HCT116 (cell line): ENCODE measurements around the gene UBR2.

Experiments used
- CEBPB ChIP-seq: IDR thresholded peaks from 2 replicates; pipeline ENCODE4 v1.6.1; 2012; ENCODE audit warnings: low read depth
- ELF1 ChIP-seq: IDR thresholded peaks from 2 replicates; pipeline ENCODE4 v1.6.1; 2012; ENCODE audit warnings: low read depth, borderline replicate concordance
- FOSL1 ChIP-seq: IDR thresholded peaks from 2 replicates; pipeline ENCODE4 v1.6.1; 2012; ENCODE audit warnings: low read depth
- POLR2A ChIP-seq: IDR thresholded peaks from 2 replicates; pipeline ENCODE4 v1.7.0; 2011; ENCODE audit warnings: borderline replicate concordance; ENCODE audit not compliant: insufficient read depth, insufficient read length; ENCODE audit errors: extremely low read depth
- POLR2AphosphoS5 ChIP-seq: IDR thresholded peaks from 2 replicates; pipeline ENCODE4 v1.6.1; 2011; ENCODE audit warnings: mild to moderate bottlenecking, low read depth, low read length, moderate library complexity
- SP1 ChIP-seq: IDR thresholded peaks from 2 replicates; pipeline ENCODE4 v1.6.1; 2012; ENCODE audit warnings: low read depth
- YY1 ChIP-seq: IDR thresholded peaks from 2 replicates; pipeline ENCODE4 v1.6.1; 2011; ENCODE audit warnings: low read length, low read depth, moderate library complexity, mild to moderate bottlenecking; ENCODE audit not compliant: insufficient replicate concordance; ENCODE audit errors: extremely low read depth
- TF ChIP-seq, protein P1 (sequence below): IDR thresholded peaks from 2 replicates; pipeline ENCODE4 v1.6.1; 2012; ENCODE audit warnings: low read depth
- TF ChIP-seq, protein P2 (sequence below), 3 experiments: fragments of 200-600 bp in 1 of 3; sonication (generic) in 1 of 3; IDR thresholded peaks in 2 of 3; conservative IDR thresholded peaks in 1 of 3; 2 replicates each; pipeline ENCODE4 v1.5.1; 2012 to 2017; ENCODE audit warnings: low read depth in 2 of 3, low read length in 2 of 3, antibody characterized with exemption in 1 of 3, borderline replicate concordance in 1 of 3, control low read depth in 1 of 3, mild to moderate bottlenecking in 1 of 3, mixed read lengths in 1 of 3, mixed run types in 1 of 3, moderate library complexity in 1 of 3; ENCODE audit not compliant: insufficient read depth in 1 of 3
- TF ChIP-seq, protein P3 (sequence below): IDR thresholded peaks from 2 replicates; pipeline ENCODE4 v1.6.1; 2012
- TF ChIP-seq, protein P4 (sequence below): IDR thresholded peaks from 2 replicates; pipeline ENCODE4 v1.6.1; 2012

DNA sequence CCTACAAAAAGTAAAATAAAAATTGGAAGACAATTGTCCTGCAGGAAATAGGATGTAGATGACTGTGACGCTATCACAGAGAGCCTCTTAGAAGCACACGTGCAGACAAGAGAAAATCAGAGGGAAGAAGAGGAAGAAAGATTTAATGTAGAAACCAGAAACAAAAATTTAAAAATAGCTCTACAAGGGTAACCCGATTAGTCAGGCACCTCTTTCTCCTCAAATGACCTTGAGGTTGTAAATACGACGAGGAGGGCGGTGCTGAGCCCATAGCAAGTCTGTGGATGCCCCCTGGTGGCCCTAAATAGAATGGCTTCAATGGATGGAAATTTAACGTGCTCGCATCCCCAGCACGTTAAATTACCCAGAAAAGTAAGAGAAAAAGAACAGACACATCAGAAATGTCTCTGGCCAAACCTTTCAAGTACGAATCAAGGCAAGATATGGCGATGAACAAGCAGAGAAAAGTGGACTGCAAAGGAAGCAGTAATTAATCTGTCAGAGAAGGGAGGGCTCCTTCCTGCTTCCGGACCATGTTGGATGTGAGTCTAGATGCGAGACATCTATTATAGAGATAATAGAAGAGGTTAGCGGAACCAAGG lies 162.8 kb downstream of the UBR2 start:
- TF ChIP-seq SP1 (no peak), YY1 (peak; percentile 10), FOSL1 (no peak), POLR2AphosphoS5 (no peak), POLR2A (no peak), CEBPB (no peak), ELF1 (no peak)
- TF ChIP-seq, protein P1, sequence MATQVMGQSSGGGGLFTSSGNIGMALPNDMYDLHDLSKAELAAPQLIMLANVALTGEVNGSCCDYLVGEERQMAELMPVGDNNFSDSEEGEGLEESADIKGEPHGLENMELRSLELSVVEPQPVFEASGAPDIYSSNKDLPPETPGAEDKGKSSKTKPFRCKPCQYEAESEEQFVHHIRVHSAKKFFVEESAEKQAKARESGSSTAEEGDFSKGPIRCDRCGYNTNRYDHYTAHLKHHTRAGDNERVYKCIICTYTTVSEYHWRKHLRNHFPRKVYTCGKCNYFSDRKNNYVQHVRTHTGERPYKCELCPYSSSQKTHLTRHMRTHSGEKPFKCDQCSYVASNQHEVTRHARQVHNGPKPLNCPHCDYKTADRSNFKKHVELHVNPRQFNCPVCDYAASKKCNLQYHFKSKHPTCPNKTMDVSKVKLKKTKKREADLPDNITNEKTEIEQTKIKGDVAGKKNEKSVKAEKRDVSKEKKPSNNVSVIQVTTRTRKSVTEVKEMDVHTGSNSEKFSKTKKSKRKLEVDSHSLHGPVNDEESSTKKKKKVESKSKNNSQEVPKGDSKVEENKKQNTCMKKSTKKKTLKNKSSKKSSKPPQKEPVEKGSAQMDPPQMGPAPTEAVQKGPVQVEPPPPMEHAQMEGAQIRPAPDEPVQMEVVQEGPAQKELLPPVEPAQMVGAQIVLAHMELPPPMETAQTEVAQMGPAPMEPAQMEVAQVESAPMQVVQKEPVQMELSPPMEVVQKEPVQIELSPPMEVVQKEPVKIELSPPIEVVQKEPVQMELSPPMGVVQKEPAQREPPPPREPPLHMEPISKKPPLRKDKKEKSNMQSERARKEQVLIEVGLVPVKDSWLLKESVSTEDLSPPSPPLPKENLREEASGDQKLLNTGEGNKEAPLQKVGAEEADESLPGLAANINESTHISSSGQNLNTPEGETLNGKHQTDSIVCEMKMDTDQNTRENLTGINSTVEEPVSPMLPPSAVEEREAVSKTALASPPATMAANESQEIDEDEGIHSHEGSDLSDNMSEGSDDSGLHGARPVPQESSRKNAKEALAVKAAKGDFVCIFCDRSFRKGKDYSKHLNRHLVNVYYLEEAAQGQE: no peak
- TF ChIP-seq, protein P2, sequence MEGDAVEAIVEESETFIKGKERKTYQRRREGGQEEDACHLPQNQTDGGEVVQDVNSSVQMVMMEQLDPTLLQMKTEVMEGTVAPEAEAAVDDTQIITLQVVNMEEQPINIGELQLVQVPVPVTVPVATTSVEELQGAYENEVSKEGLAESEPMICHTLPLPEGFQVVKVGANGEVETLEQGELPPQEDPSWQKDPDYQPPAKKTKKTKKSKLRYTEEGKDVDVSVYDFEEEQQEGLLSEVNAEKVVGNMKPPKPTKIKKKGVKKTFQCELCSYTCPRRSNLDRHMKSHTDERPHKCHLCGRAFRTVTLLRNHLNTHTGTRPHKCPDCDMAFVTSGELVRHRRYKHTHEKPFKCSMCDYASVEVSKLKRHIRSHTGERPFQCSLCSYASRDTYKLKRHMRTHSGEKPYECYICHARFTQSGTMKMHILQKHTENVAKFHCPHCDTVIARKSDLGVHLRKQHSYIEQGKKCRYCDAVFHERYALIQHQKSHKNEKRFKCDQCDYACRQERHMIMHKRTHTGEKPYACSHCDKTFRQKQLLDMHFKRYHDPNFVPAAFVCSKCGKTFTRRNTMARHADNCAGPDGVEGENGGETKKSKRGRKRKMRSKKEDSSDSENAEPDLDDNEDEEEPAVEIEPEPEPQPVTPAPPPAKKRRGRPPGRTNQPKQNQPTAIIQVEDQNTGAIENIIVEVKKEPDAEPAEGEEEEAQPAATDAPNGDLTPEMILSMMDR (IDR thresholded peaks at IDR 0.05 in 2 of 3, conservative IDR thresholded peaks at IDR 0.05 in 1 of 3; ENCODE audit: borderline replicate concordance in 1 of 3, insufficient read depth in 1 of 3, low read depth in 2 of 3, low read length in 2 of 3): peak; percentile 87 to 94 (median 90)
- TF ChIP-seq, protein P3, sequence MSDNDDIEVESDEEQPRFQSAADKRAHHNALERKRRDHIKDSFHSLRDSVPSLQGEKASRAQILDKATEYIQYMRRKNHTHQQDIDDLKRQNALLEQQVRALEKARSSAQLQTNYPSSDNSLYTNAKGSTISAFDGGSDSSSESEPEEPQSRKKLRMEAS: no peak
- TF ChIP-seq, protein P4, sequence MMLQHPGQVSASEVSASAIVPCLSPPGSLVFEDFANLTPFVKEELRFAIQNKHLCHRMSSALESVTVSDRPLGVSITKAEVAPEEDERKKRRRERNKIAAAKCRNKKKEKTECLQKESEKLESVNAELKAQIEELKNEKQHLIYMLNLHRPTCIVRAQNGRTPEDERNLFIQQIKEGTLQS: no peak
